ENCODE measurements around the gene EIF1AD.

EIF1AD gene

GRCh38 chr11:66004186-66004585 lies 2.2 kb upstream of the EIF1AD start:
- DNase-seq (ENCODE audit: low read depth in 2 of 2): no peak

- DNase-seq (ENCODE audit: low read depth in 2 of 2): no peak
These were observed 1.3 kb upstream of the EIF1AD start for GRCh38 chr11:66003291-66003690.

- no peak for DNase-seq (ENCODE audit: low read depth in 2 of 2)
These were observed 780 bp upstream of the EIF1AD start for GRCh38 chr11:66002648-66003225.

- no peak for DNase-seq (ENCODE audit: low read depth in 2 of 2)
These were observed 4.7 kb downstream of the EIF1AD start for GRCh38 chr11:65997286-65997685.

GRCh38 chr11:65992056-65992455 lies 9.9 kb downstream of the EIF1AD start:
- DNase-seq (ENCODE audit: low read depth in 2 of 2): no peak

GRCh38 chr11:65988791-65989592 lies 13.0 kb downstream of the EIF1AD start:
- peak; percentile 82 to 85 for DNase-seq (ENCODE audit: low read depth in 2 of 2)

- no peak for DNase-seq (ENCODE audit: low read depth in 2 of 2)
These were observed 14.6 kb downstream of the EIF1AD start for GRCh38 chr11:65987336-65987735.

GRCh38 chr11:65983589-65983987 lies 18.4 kb downstream of the EIF1AD start:
- DNase-seq (ENCODE audit: low read depth in 2 of 2): no peak

GRCh38 chr11:65982824-65983588 lies 19.0 kb downstream of the EIF1AD start:
- no peak for DNase-seq (ENCODE audit: low read depth in 2 of 2)

- DNase-seq (ENCODE audit: low read depth in 2 of 2): no peak
These were observed 19.8 kb downstream of the EIF1AD start for GRCh38 chr11:65981972-65982823.

GRCh38 chr11:65981101-65981740 lies 20.7 kb downstream of the EIF1AD start:
- no peak for DNase-seq (ENCODE audit: low read depth in 2 of 2)

- no peak for DNase-seq (ENCODE audit: low read depth in 2 of 2)
These were observed 22.6 kb downstream of the EIF1AD start for GRCh38 chr11:65979261-65979759.

GRCh38 chr11:65978391-65979238 lies 23.3 kb downstream of the EIF1AD start:
- no peak for DNase-seq (ENCODE audit: low read depth in 2 of 2)

- DNase-seq (ENCODE audit: low read depth in 2 of 2): no peak
These were observed 24.2 kb downstream of the EIF1AD start for GRCh38 chr11:65977621-65978390.

- DNase-seq (ENCODE audit: low read depth in 2 of 2): no peak
These were observed 25.5 kb downstream of the EIF1AD start for GRCh38 chr11:65976216-65977176.

GRCh38 chr11:65975771-65976170 lies 26.2 kb downstream of the EIF1AD start:
- DNase-seq (ENCODE audit: low read depth in 2 of 2): no peak

- DNase-seq (ENCODE audit: low read depth in 2 of 2): no peak
These were observed 28.4 kb downstream of the EIF1AD start for GRCh38 chr11:65973439-65974110.

- DNase-seq (ENCODE audit: low read depth in 2 of 2): no peak
These were observed 29.8 kb downstream of the EIF1AD start for GRCh38 chr11:65972116-65972515.

Data from fibroblast of skin of left biceps (primary cell).